H1 (cell line): ENCODE results near the gene WSCD2. TPM values are rescaled to one million over a fixed set of nuclear protein-coding genes. Genes with fewer than 3 reads are reported as not detected.

Experiments
- BCL11A ChIP-seq, 2 experiments: IDR thresholded peaks; one replicate each; pipeline ENCODE4 v1.6.1; 2011; ENCODE audit warnings: low read depth in 2 of 2, low read length in 2 of 2, mild to moderate bottlenecking in 2 of 2
- HDAC6 ChIP-seq: IDR thresholded peaks from one replicate; pipeline ENCODE4 v1.7.1; 2012; ENCODE audit warnings: low read depth, mild to moderate bottlenecking, inconsistent platforms, low read length, moderate library complexity
- JUN ChIP-seq: IDR thresholded peaks from 2 replicates; pipeline ENCODE4 v1.6.1; 2011; ENCODE audit warnings: low read depth, mild to moderate bottlenecking, improper control_type of control experiment, low read length
- MAX ChIP-seq: IDR thresholded peaks from 2 replicates; pipeline ENCODE4 v1.6.1; 2012; ENCODE audit warnings: inconsistent platforms
- SUZ12 ChIP-seq: fragments of 200-600 bp; sonication (generic); IDR thresholded peaks from 2 replicates; pipeline ENCODE4 v1.6.1; 2012; ENCODE audit warnings: mild to moderate bottlenecking, inconsistent platforms, low read length, moderate library complexity, mixed read lengths
- polyA plus RNA-seq, 7 experiments: library from polyadenylated mRNA; depleted of rRNA in 3 of 7; stranded (reverse) in 5 of 7; unstranded in 2 of 7; fragments of >200 nt in 5 of 7; fragments of 200-250 nt in 2 of 7; gene quantifications; 1 replicate in 5 of 7; 2 replicates in 1 of 7; 4 replicates in 1 of 7; pipeline versions ENCODE4 v1.2.1 to v1.2.3, GENCODE V29; 2011 to 2013; ENCODE audit warnings: missing spikeins in 2 of 7, mixed read lengths in 2 of 7
- total RNA-seq: library from RNA; stranded (reverse); fragmentation: NEBNext Ultra II Directional; extraction: Animal tissue kit (Norgen Biotek cat#: 25700); gene quantifications from 2 replicates; pipeline ENCODE4 v1.2.1, GENCODE V29; 2021

The WSCD2 gene
- total and polyA plus RNA-seq, 2 of the 8 experiments (the other 6 are each of a cell fraction or from before 2014, with no cell fraction given) = 1.3 to 2.2 TPM

- TF ChIP-seq HDAC6 = no peak
- TF ChIP-seq MAX = no peak
- no peak for TF ChIP-seq BCL11A (IDR thresholded peaks at IDR 0.05; ENCODE audit: low read depth in 2 of 2, low read length in 2 of 2)
- TF ChIP-seq JUN = no peak
- TF ChIP-seq SUZ12 = no peak
These were observed 67.8 kb downstream of the WSCD2 start (continued) for GRCh38 chr12:108196921-108197320.
